Measurements from ENCODE around the gene ITGB3BP.

DNA sequence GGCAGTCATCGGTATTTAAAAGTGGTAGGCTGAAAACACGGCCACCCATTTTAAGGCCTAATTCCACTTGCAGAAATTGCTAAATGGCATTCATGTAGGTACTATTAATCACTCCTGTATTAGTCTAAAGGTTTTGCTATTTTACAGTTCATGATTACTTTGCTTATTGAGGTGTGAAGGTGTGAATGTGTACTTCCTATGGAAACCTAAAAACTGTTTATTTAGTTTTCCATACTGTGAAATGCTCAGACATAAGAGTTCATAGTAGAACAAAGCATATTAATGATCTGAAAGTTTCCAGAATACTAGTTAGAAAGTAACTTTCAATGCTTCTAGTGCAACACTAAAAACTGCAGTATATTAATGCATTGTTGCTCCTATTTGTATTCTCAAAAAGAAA lies 69.8 kb downstream of the ITGB3BP start:
- TF ChIP-seq ZNF274 (IDR thresholded peaks at IDR 0.05; ENCODE audit: low read length), result no peak
- TF ChIP-seq ZNF274 (tag by site-specific recombination; IDR thresholded peaks at IDR 0.05; ENCODE audit: borderline replicate concordance), result no peak
- no peak for TF ChIP-seq ZNF473 (tag by site-specific recombination; IDR thresholded peaks at IDR 0.05)

Measured in HEK293 (cell line).